Pulmonary artery endothelial cell (primary cell): ENCODE results near the gene NXPH4. TPM values are rescaled to one million over a fixed set of nuclear protein-coding genes. Genes with fewer than 3 reads are reported as not detected.

Experiments used
- DNase-seq: peaks from one replicate; pipeline ENCODE4 v3.0.0-alpha.2; 2011; ENCODE audit warnings: low read depth, low spot score
- total RNA-seq: library from RNA; depleted of rRNA; stranded (reverse); fragments of >200 nt; gene quantifications from 2 replicates; pipeline ENCODE4 v1.2.3, GENCODE V29; 2014

NXPH4 gene
- total RNA-seq, 1 donor from 2014 or later, result 0.13 TPM

GRCh38 chr12:57203201-57203600, 13.4 kb upstream of the NXPH4 start:
- no peak for DNase-seq

GRCh38 chr12:57203791-57204190, 12.8 kb upstream of the NXPH4 start:
- DNase-seq, result no peak

- DNase-seq, result no peak
Measured at GRCh38 chr12:57204454-57204853, 12.1 kb upstream of the NXPH4 start.

- DNase-seq, result no peak
Measured at GRCh38 chr12:57205186-57205585, 11.4 kb upstream of the NXPH4 start.

- no peak for DNase-seq
Measured at GRCh38 chr12:57205931-57206330, 10.7 kb upstream of the NXPH4 start.

- no peak for DNase-seq
Measured at GRCh38 chr12:57207731-57208630, 8.6 kb upstream of the NXPH4 start.

- no peak for DNase-seq
Measured at GRCh38 chr12:57208631-57209282, 7.8 kb upstream of the NXPH4 start.

- DNase-seq, result no peak
Measured at GRCh38 chr12:57209916-57210315, 6.7 kb upstream of the NXPH4 start.

- DNase-seq, result no peak
Measured at GRCh38 chr12:57210461-57210860, 6.1 kb upstream of the NXPH4 start.

GRCh38 chr12:57210926-57211692, 5.5 kb upstream of the NXPH4 start:
- DNase-seq, result no peak

- DNase-seq, result no peak
Measured at GRCh38 chr12:57211791-57212700, 4.5 kb upstream of the NXPH4 start.

GRCh38 chr12:57212701-57213057, 3.9 kb upstream of the NXPH4 start:
- no peak for DNase-seq

- peak; percentile 39 for DNase-seq
Measured at GRCh38 chr12:57213058-57213715, 3.4 kb upstream of the NXPH4 start.

GRCh38 chr12:57213763-57214397, 2.7 kb upstream of the NXPH4 start:
- no peak for DNase-seq

- peak; percentile 17 for DNase-seq
Measured at GRCh38 chr12:57214398-57214781, 2.2 kb upstream of the NXPH4 start.

- no peak for DNase-seq
Measured at GRCh38 chr12:57215065-57215464, 1.5 kb upstream of the NXPH4 start.

GRCh38 chr12:57215668-57216013, 953 bp upstream of the NXPH4 start:
- DNase-seq, result no peak

- no peak for DNase-seq
Measured at GRCh38 chr12:57216921-57217879, 606 bp downstream of the NXPH4 start.
